AG09309 (cell line): ENCODE results near the gene SHROOM3.

ENCODE experiments used
- DNase-seq: peaks from one replicate; pipeline ENCODE4 v3.0.0-alpha.2; 2010; ENCODE audit warnings: low read depth
- H3K4me3 ChIP-seq: 2 replicates; pipeline ENCODE4 v1.5.1; 2011; ENCODE audit warnings: mild to moderate bottlenecking, low read depth, low read length, moderate library complexity; ENCODE audit not compliant: control insufficient read depth
- CTCF ChIP-seq: IDR thresholded peaks from 2 replicates; pipeline ENCODE4 v1.5.1; 2011; ENCODE audit warnings: mild to moderate bottlenecking, low read depth, low read length, inconsistent platforms; ENCODE audit not compliant: insufficient read depth, control insufficient read depth; ENCODE audit errors: missing control alignments

The SHROOM3 gene

GRCh38 chr4:76624931-76625715 lies 190.1 kb downstream of the SHROOM3 start:
- TF ChIP-seq CTCF, result no peak
- no peak for DNase-seq

GRCh38 chr4:76626686-76627465 lies 191.8 kb downstream of the SHROOM3 start:
- DNase-seq, result no peak
- peak; percentile 8 for TF ChIP-seq CTCF

More at GRCh38 chr4:76624931-76625715, 190.1 kb downstream of the SHROOM3 start:
- no peak overlapping the region for H3K4me3 ChIP-seq

GRCh38 chr4:76628251-76628650 lies 193.2 kb downstream of the SHROOM3 start:
- DNase-seq, result no peak
- no peak for TF ChIP-seq CTCF
- H3K4me3 ChIP-seq, result no peak overlapping the region

More at GRCh38 chr4:76626686-76627465, 191.8 kb downstream of the SHROOM3 start:
- no peak overlapping the region for H3K4me3 ChIP-seq

- no peak for TF ChIP-seq CTCF
- H3K4me3 ChIP-seq, result no peak overlapping the region
- DNase-seq, result no peak
Measured at GRCh38 chr4:76630741-76631140, 195.7 kb downstream of the SHROOM3 start.

GRCh38 chr4:76634220-76634619 lies 199.2 kb downstream of the SHROOM3 start:
- peak; percentile 47 for DNase-seq
- H3K4me3 ChIP-seq, result no peak overlapping the region
- TF ChIP-seq CTCF, result no peak

- H3K4me3 ChIP-seq, result no peak overlapping the region
- peak; percentile 1 for TF ChIP-seq CTCF
- peak; percentile 57 for DNase-seq
Measured at GRCh38 chr4:76637712-76638361, 202.8 kb downstream of the SHROOM3 start.
